ACC112 (cell line): Measurements from ENCODE around the gene TOP3B.

Experiments
- H2AFZ ChIP-seq: fragments of 200-600 bp; sonication (generic); one replicate; pipeline ENCODE4 v1.6.0; 2017; ENCODE audit warnings: antibody characterized with exemption, low read length; ENCODE audit not compliant: unreplicated experiment
- H3K27ac ChIP-seq: fragments of 200-600 bp; sonication (generic); 2 replicates; pipeline ENCODE4 v1.5.1; 2014; ENCODE audit warnings: low read depth, mild to moderate bottlenecking, antibody characterized with exemption, low read length, moderate library complexity
- H3K27me3 ChIP-seq: fragments of 200-600 bp; sonication (generic); 2 replicates; pipeline ENCODE4 v1.6.1; 2014; ENCODE audit warnings: mild to moderate bottlenecking, antibody characterized with exemption, low read length, moderate library complexity, mixed read lengths; ENCODE audit not compliant: insufficient read depth
- H3K36me3 ChIP-seq: fragments of 200-600 bp; sonication (generic); 2 replicates; pipeline ENCODE4 v1.6.1; 2016; ENCODE audit warnings: mild to moderate bottlenecking, antibody characterized with exemption, low read length, moderate library complexity, mixed read lengths; ENCODE audit not compliant: insufficient read depth
- H3K4me1 ChIP-seq: fragments of 200-600 bp; sonication (generic); one replicate; pipeline ENCODE4 v1.6.1; 2016; ENCODE audit warnings: low read length, mixed read lengths; ENCODE audit not compliant: insufficient read depth, unreplicated experiment, control insufficient read depth
- H3K4me3 ChIP-seq: fragments of 200-600 bp; sonication (generic); 2 replicates; pipeline ENCODE4 v1.5.1; 2014; ENCODE audit warnings: mild to moderate bottlenecking, low read depth, low read length
- H3K79me2 ChIP-seq: fragments of 200-600 bp; sonication (generic); one replicate; pipeline ENCODE4 v1.6.0; 2016; ENCODE audit warnings: low read length; ENCODE audit not compliant: control insufficient read depth, unreplicated experiment, insufficient read depth

The TOP3B gene

DNA sequence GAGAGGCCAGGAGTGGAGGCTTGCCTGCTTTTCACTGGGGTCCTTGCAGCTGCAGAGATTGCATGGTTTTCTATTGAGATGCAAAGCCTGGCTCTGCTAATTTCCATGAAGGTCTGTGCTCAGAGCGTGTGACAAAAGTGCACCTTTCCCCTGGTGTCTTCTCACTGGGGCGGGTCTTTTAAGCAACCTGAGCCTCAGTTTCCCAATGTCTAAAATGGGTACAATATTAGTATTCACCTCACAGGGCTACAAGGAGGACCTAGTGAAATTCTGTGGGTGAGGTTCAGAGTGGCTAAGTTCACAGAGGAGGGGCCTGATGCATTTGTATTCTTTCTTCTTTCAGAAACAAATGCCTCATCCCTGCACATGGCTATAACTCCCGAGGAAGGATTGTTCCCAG, 50.2 kb downstream of the TOP3B start:
- no peaks in the 10 kb centered on the region for H3K27me3 ChIP-seq

DNA sequence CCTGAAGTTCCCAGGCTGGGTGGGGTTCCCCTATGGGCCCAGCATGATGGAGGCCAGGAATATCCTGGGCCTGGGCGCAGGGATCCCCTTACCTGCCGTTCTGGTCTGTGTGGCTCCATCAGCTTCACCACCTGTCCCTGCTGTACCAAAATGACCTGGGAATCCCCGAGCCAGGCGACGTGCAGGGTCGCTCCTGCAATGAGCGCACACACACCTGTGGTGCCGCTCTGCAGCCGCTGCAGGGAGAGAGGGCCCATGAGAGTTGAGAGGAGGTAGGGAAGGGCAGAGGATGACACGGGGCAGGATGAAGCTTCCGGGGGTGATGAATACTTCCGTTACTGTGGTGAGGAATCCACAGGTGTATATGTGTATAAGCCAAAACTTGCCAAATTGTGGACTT, 51.5 kb downstream of the TOP3B start:
- Histone ChIP-seq H3K4me3 (no peak overlapping the region), H3K27ac (no peak overlapping the region), H3K79me2 (no peaks in the 10 kb centered on the region), H2AFZ (no peak overlapping the region), H3K36me3 (no peaks in the 10 kb centered on the region), H3K27me3 (no peaks in the 10 kb centered on the region), H3K4me1 (peaks cover 1% of the 10 kb centered on the region)

More for the DNA sequence above, 50.2 kb downstream of the TOP3B start:
- no peak overlapping the region for H3K27ac ChIP-seq
- H3K79me2 ChIP-seq: no peaks in the 10 kb centered on the region
- no peak overlapping the region for H3K4me3 ChIP-seq
- H2AFZ ChIP-seq: no peak overlapping the region
- H3K4me1 ChIP-seq: peaks cover 14% of the 10 kb centered on the region
- H3K36me3 ChIP-seq: no peaks in the 10 kb centered on the region

DNA sequence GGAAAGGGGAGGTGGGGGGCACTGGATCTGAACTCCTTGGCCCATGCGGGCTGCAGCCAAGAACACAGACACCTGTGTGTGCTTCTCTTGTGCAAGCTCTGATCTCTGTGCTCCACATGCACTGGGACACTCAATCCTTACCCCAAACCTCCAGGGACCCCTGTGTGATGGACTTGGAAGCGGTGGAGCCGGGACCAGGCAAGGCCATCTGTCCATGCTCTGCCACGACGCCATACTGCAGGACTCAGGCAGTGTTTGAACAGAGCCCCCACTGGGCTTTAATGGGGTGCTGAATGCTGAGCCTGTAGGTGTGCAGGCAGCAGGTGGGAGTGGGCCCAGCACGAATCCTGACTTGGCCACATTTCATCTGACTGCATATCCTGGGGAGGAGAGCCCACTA, 53.3 kb downstream of the TOP3B start:
- Histone ChIP-seq H3K4me3 (no peak overlapping the region), H3K36me3 (no peaks in the 10 kb centered on the region), H3K27ac (no peak overlapping the region), H3K79me2 (no peaks in the 10 kb centered on the region), H3K27me3 (no peaks in the 10 kb centered on the region), H3K4me1 (no peaks in the 10 kb centered on the region), H2AFZ (no peak overlapping the region)

GRCh38 chr22:21928048-21928447, 54.5 kb downstream of the TOP3B start:
- Histone ChIP-seq H3K36me3 (no peaks in the 10 kb centered on the region), H3K4me1 (no peaks in the 10 kb centered on the region), H3K27me3 (no peaks in the 10 kb centered on the region), H3K79me2 (no peaks in the 10 kb centered on the region), H3K27ac (no peak overlapping the region), H3K4me3 (no peak overlapping the region), H2AFZ (no peak overlapping the region)

- no peaks in the 10 kb centered on the region for H3K79me2 ChIP-seq
- H3K27me3 ChIP-seq: no peaks in the 10 kb centered on the region
- H2AFZ ChIP-seq: no peak overlapping the region
- H3K4me1 ChIP-seq: no peaks in the 10 kb centered on the region
- no peak overlapping the region for H3K27ac ChIP-seq
- no peaks in the 10 kb centered on the region for H3K36me3 ChIP-seq
- no peak overlapping the region for H3K4me3 ChIP-seq
Measured at GRCh38 chr22:21927174-21927823, 55.3 kb downstream of the TOP3B start.

- Histone ChIP-seq H3K4me3 (no peak overlapping the region), H3K36me3 (no peaks in the 10 kb centered on the region), H2AFZ (no peak overlapping the region), H3K79me2 (no peaks in the 10 kb centered on the region), H3K27me3 (no peaks in the 10 kb centered on the region), H3K4me1 (no peaks in the 10 kb centered on the region), H3K27ac (no peak overlapping the region)
Measured at GRCh38 chr22:21926728-21927127, 55.9 kb downstream of the TOP3B start.

DNA sequence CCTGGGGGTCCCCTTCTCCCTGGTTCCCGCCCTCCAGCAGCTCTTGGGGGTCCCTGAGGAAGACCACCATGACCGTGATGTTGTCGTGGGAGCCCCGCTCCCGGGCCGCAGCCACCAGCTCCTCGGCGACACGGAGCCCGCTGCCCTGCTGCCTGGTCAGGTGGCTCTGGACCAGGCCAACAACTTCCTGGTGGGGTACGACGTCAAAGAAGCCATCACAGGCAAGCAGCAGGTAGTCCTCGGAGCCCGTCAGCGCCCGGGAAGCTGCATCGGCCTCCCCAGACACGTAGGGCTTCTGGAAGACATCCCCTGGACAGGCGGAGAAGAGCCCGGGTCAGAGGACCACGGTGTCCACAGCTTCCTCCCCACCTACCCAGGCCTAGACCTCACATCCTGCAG, 59.4 kb downstream of the TOP3B start:
- no peaks in the 10 kb centered on the region for H3K4me1 ChIP-seq
- no peak overlapping the region for H2AFZ ChIP-seq
- no peak overlapping the region for H3K4me3 ChIP-seq
- no peak overlapping the region for H3K27ac ChIP-seq
- H3K36me3 ChIP-seq: no peaks in the 10 kb centered on the region
- no peaks in the 10 kb centered on the region for H3K79me2 ChIP-seq
- no peaks in the 10 kb centered on the region for H3K27me3 ChIP-seq

DNA sequence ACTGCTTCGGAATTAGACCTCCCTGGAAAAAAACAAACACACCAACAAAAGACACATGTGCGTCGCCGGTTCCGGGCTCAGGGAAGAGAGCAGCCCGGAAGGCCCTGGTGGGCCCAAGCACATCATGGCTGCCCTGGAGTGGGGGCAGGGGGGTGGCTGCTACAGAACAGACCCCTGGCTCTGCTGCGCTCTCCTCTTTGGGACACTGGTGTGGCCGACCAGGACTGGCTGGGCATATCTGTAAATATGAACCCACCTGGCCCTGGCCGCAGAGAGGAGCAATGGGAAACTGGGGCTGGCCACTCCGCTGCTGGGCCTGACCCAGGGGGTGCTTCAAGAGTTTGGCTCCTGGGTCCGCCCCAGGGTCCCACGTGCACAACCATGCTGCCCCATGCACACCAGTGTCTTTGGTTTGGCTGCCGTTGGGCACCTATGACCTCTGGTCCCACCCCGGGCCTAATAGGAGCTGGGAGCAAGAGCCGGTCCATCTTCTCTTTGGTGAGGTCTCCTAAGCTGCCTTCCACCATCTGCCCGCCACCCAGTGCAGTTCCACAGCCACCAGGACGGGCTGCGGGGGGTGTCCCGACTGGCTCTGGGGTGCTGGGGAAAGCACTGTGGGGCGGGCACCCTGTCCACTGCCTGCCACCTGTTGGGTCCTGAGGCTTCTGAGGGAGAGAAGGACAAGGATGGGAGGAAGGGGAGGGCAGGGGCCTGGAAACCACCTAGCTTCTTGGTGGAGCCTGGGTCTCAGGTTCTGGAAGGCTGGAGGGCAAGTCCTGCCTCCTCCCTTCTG, 60.0 kb downstream of the TOP3B start:
- H3K27ac ChIP-seq: no peak overlapping the region

GRCh38 chr22:21921729-21922128, 60.9 kb downstream of the TOP3B start:
- Histone ChIP-seq H3K4me3 (no peak overlapping the region), H2AFZ (no peak overlapping the region), H3K36me3 (no peaks in the 10 kb centered on the region), H3K27ac (no peak overlapping the region), H3K4me1 (no peaks in the 10 kb centered on the region), H3K79me2 (no peaks in the 10 kb centered on the region), H3K27me3 (no peaks in the 10 kb centered on the region)

More for the DNA sequence above, 60.0 kb downstream of the TOP3B start:
- H3K4me3 ChIP-seq: no peak overlapping the region
- H3K36me3 ChIP-seq: no peaks in the 10 kb centered on the region
- H3K4me1 ChIP-seq: no peaks in the 10 kb centered on the region
- no peak overlapping the region for H2AFZ ChIP-seq
- H3K27me3 ChIP-seq: no peaks in the 10 kb centered on the region
- no peaks in the 10 kb centered on the region for H3K79me2 ChIP-seq

- no peak overlapping the region for H3K27ac ChIP-seq
- no peaks in the 10 kb centered on the region for H3K79me2 ChIP-seq
Measured at GRCh38 chr22:21921184-21921721, 61.3 kb downstream of the TOP3B start.

More at GRCh38 chr22:21921184-21921721, 61.3 kb downstream of the TOP3B start:
- no peaks in the 10 kb centered on the region for H3K4me1 ChIP-seq
- H3K36me3 ChIP-seq: no peaks in the 10 kb centered on the region
- no peaks in the 10 kb centered on the region for H3K27me3 ChIP-seq
- H2AFZ ChIP-seq: no peak overlapping the region
- no peak overlapping the region for H3K4me3 ChIP-seq
